ENCODE data around the gene CACYBP.

The CACYBP gene

DNA sequence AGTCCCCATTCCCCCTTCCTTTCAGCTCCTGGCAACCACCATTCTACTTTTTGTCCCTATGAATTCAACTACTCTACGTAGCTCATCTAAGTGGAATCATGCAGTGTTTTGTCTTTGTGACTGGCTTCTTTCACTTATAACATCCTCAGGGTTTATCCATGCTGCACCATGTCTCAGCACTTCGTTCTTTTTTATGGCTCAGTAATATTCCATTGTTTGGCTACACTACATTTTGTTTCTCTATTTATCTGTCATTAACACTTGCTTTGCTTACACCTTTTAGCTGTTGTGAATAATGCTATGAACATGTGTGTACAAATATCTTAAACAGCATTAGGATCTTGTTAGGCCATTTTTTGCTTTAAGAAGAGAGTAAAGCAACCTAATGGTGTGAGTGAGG lies 25.0 kb downstream of the CACYBP start:
- Histone ChIP-seq H3K4me3 (IDR thresholded peaks at IDR 0.05; ENCODE audit: insufficient read depth, low read depth, low read length) (no peak overlapping the region), H4K20me1 (ENCODE audit: insufficient read depth) (no peaks in the 10 kb centered on the region), H3K36me3 (ENCODE audit: insufficient read depth) (no peaks in the 10 kb centered on the region), H3K4me1 (ENCODE audit: low read depth, poor library complexity, severe bottlenecking) (peaks cover 28% of the 10 kb centered on the region), H3K4me2 (no peak overlapping the region), H3K27ac (no peak overlapping the region), H3K9ac (no peak overlapping the region), H3K27me3 (ENCODE audit: insufficient read depth, low read depth) (no peaks in the 10 kb centered on the region), H3K79me2 (ENCODE audit: insufficient read depth, low read depth) (peaks cover 31% of the 10 kb centered on the region), H2AFZ (ENCODE audit: low read depth) (no peak overlapping the region)
- TF ChIP-seq, protein P1, sequence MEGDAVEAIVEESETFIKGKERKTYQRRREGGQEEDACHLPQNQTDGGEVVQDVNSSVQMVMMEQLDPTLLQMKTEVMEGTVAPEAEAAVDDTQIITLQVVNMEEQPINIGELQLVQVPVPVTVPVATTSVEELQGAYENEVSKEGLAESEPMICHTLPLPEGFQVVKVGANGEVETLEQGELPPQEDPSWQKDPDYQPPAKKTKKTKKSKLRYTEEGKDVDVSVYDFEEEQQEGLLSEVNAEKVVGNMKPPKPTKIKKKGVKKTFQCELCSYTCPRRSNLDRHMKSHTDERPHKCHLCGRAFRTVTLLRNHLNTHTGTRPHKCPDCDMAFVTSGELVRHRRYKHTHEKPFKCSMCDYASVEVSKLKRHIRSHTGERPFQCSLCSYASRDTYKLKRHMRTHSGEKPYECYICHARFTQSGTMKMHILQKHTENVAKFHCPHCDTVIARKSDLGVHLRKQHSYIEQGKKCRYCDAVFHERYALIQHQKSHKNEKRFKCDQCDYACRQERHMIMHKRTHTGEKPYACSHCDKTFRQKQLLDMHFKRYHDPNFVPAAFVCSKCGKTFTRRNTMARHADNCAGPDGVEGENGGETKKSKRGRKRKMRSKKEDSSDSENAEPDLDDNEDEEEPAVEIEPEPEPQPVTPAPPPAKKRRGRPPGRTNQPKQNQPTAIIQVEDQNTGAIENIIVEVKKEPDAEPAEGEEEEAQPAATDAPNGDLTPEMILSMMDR (conservative IDR thresholded peaks at IDR 0.05; ENCODE audit: low read depth, low read length): no peak

DNA sequence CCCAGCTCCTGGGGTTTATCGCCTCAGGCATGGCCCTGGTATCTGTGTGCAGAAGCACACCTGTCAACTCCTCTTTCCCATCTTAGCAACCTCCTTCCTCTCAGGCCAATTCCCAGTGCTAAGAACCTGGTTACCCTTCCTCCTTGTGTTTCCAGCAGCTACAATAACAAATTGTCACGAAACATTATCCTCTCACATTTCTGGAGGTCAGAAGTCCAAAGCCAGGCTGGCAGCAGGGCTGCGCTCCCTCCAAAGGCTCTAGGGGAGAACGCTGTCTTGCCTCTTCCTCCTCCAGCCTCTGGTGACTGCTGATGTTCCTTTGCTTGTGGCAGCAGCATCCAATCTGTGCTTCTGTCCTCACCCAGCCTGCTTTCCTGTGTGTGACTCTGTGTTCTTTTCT lies 34.2 kb downstream of the CACYBP start:
- Histone ChIP-seq H4K20me1 (ENCODE audit: insufficient read depth) (no peaks in the 10 kb centered on the region), H3K79me2 (ENCODE audit: insufficient read depth, low read depth) (no peaks in the 10 kb centered on the region), H3K4me3 (IDR thresholded peaks at IDR 0.05; ENCODE audit: insufficient read depth, low read depth, low read length) (no peak overlapping the region), H3K27me3 (ENCODE audit: insufficient read depth, low read depth) (no peaks in the 10 kb centered on the region), H3K4me2 (no peak overlapping the region), H3K27ac (no peak overlapping the region), H3K4me1 (ENCODE audit: low read depth, poor library complexity, severe bottlenecking) (peaks cover 8% of the 10 kb centered on the region), H3K9ac (no peak overlapping the region), H2AFZ (ENCODE audit: low read depth) (no peak overlapping the region), H3K36me3 (ENCODE audit: insufficient read depth) (no peaks in the 10 kb centered on the region)
- TF ChIP-seq, protein P1 (conservative IDR thresholded peaks at IDR 0.05; ENCODE audit: low read depth, low read length): no peak

DNA sequence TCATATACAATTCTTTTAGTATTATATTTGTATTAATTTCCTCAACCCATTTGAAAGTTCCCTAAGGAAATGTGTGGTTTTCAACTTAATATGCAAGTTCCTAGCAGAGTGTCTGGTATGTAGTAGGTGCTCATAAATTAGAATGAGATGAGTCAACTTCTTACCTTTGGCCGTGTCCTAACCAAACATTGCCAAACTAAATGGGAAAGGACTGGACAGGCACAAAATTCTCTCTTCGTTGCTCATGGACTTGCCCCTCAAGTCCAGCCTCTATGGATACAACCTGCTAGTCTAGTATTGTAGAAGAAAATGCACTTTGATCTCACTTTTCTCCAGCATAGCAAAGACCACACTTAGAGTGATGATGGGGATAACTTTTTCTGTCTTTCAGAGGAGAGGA lies 35.0 kb downstream of the CACYBP start:
- no peak overlapping the region for H2AFZ ChIP-seq (ENCODE audit: low read depth)
- no peaks in the 10 kb centered on the region for H3K36me3 ChIP-seq (ENCODE audit: insufficient read depth)
- no peak overlapping the region for H3K9ac ChIP-seq
- no peaks in the 10 kb centered on the region for H3K4me1 ChIP-seq (ENCODE audit: low read depth, poor library complexity, severe bottlenecking)
- no peaks in the 10 kb centered on the region for H3K79me2 ChIP-seq (ENCODE audit: insufficient read depth, low read depth)
- no peaks in the 10 kb centered on the region for H4K20me1 ChIP-seq (ENCODE audit: insufficient read depth)
- no peak overlapping the region for H3K27ac ChIP-seq
- H3K27me3 ChIP-seq (ENCODE audit: insufficient read depth, low read depth): no peaks in the 10 kb centered on the region
- H3K4me3 ChIP-seq (IDR thresholded peaks at IDR 0.05; ENCODE audit: insufficient read depth, low read depth, low read length): no peak overlapping the region
- TF ChIP-seq, protein P1 (conservative IDR thresholded peaks at IDR 0.05; ENCODE audit: low read depth, low read length): no peak
- no peak overlapping the region for H3K4me2 ChIP-seq

DNA sequence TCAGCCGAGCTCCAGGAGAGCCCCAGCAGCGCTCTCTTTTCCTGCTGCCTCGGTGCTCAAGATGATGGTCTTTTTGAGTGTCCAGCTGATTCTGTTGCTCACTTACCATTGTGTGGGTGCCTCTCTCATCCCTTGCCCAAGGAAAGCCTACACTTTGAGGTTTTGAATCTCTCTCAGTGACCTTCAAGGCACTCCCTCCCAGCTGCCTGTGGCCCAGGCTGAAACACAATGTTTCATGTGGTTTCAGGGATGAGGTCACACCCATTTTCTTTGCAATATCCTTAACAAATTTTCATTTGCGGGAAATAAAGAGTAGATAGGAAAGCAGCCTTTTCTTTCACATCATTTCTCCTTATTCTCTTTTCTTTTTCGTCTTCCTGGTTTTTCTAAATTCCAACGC lies 36.1 kb downstream of the CACYBP start:
- TF ChIP-seq, protein P1 (conservative IDR thresholded peaks at IDR 0.05; ENCODE audit: low read depth, low read length): no peak
- no peak overlapping the region for H2AFZ ChIP-seq (ENCODE audit: low read depth)
- no peaks in the 10 kb centered on the region for H3K79me2 ChIP-seq (ENCODE audit: insufficient read depth, low read depth)
- no peak overlapping the region for H3K4me2 ChIP-seq
- no peak overlapping the region for H3K9ac ChIP-seq
- H4K20me1 ChIP-seq (ENCODE audit: insufficient read depth): no peaks in the 10 kb centered on the region
- no peaks in the 10 kb centered on the region for H3K4me1 ChIP-seq (ENCODE audit: low read depth, poor library complexity, severe bottlenecking)
- H3K4me3 ChIP-seq (IDR thresholded peaks at IDR 0.05; ENCODE audit: insufficient read depth, low read depth, low read length): no peak overlapping the region
- H3K36me3 ChIP-seq (ENCODE audit: insufficient read depth): no peaks in the 10 kb centered on the region
- H3K27me3 ChIP-seq (ENCODE audit: insufficient read depth, low read depth): no peaks in the 10 kb centered on the region
- H3K27ac ChIP-seq: no peak overlapping the region
